Naive thymus-derived CD8-positive, alpha-beta T cell (primary cell): Measurements from ENCODE around the gene NSF. TPM values are rescaled to one million over a fixed set of nuclear protein-coding genes. Genes with fewer than 3 reads are reported as not detected.
A peak's percentile ranks its signal among the peaks of the same experiment; 100 is the strongest.

Source experiments
- ATAC-seq, 2 donors: fragments of 150-1000 bp; cut with Tn5 transposase in 1 of 2; sonication (Bioruptor Pico), chemical (Tn5 transposase) in 1 of 2; 1 replicate in 1 of 2; 2 replicates in 1 of 2; pipeline ENCODE4 v1.10.0; 2021; ENCODE audit warnings: mild to moderate bottlenecking in 2 of 2, moderate library complexity in 2 of 2
- POLR2A ChIA-PET: fragments of 350-600 bp; sonication (Branson Sonifier 250); formaldehyde crosslinking; loops from one replicate; lab custom pipeline; 2021; ENCODE audit warnings: antibody characterized with exemption; lab: Charles Lee
- DNase-seq, 10 donors: peaks; one replicate each; pipeline versions ENCODE4 v3.0.0 to v3.0.0-alpha.2; 2020 to 2022
- H3K27ac Mint-ChIP-seq, 10 donors: one replicate each; pipeline ENCODE4 v1.8.0; 2020 to 2022; ENCODE audit warnings: mild to moderate bottlenecking in 10 of 10, mixed read lengths in 10 of 10, moderate library complexity in 4 of 10, inconsistent platforms in 1 of 10
- H3K27me3 Mint-ChIP-seq, 5 donors: one replicate each; pipeline ENCODE4 v1.8.0; 2021 to 2022; ENCODE audit warnings: mixed read lengths in 5 of 5
- H3K36me3 Mint-ChIP-seq, 3 donors: one replicate each; pipeline ENCODE4 v1.8.0; 2020 to 2022; ENCODE audit warnings: mixed read lengths in 3 of 3, mild to moderate bottlenecking in 2 of 3, inconsistent platforms in 1 of 3
- H3K4me1 Mint-ChIP-seq, 4 donors: one replicate each; pipeline ENCODE4 v1.8.0; 2021 to 2022; ENCODE audit warnings: mixed read lengths in 4 of 4
- H3K4me3 Mint-ChIP-seq, 10 donors: one replicate each; pipeline ENCODE4 v1.8.0; 2020 to 2022; ENCODE audit warnings: mild to moderate bottlenecking in 10 of 10, mixed read lengths in 10 of 10, moderate library complexity in 6 of 10, inconsistent platforms in 1 of 10
- H3K9me3 Mint-ChIP-seq, 9 donors: one replicate each; pipeline ENCODE4 v1.8.0; 2020 to 2022; ENCODE audit warnings: mixed read lengths in 9 of 9, mild to moderate bottlenecking in 3 of 9, inconsistent platforms in 1 of 9, moderate library complexity in 1 of 9
- polyA plus RNA-seq, 3 donors: library from polyadenylated mRNA; unstranded; fragments of 300-500 nt; fragmentation: Illumina TruSeq; gene quantifications; one replicate each; pipeline ENCODE4 v1.2.3, GENCODE V29; 2021
- total RNA-seq, 8 experiments: library from RNA in 2 of 8; stranded (reverse) in 2 of 8; gene quantifications; one replicate each; pipeline ENCODE4 v1.2.3 and lab custom pipeline; 2021 to 2026

NSF gene
- total and polyA plus RNA-seq, 5 experiments from 2014 or later, result 9.1 to 45.3 (median 15.3) TPM

GRCh38 chr17:46769531-46770438 is 179.3 kb downstream of the NSF start:
- no peaks in the 10 kb centered on the region for H3K36me3 Mint-ChIP-seq
- no peak for ATAC-seq
- peaks cover 4 to 38% (median 13%) of the 10 kb centered on the region in 5 donors for H3K27me3 Mint-ChIP-seq
- H3K4me1 Mint-ChIP-seq, result peaks cover 4 to 25% (median 14%) of the 10 kb centered on the region in 4 donors
- POLR2A ChIA-PET, result no interaction called here
- H3K9me3 Mint-ChIP-seq, result no peaks in the 10 kb centered on the region
- peak in 2 of 10 donors; percentile 17 to 57 for DNase-seq
- peak overlapping the region in 9 of 10 donors; percentile 58 to 82 (median 67) for H3K4me3 Mint-ChIP-seq
- peak overlapping the region in 1 of 10 donors; percentile 34 for H3K27ac Mint-ChIP-seq

- POLR2A ChIA-PET, result interaction anchor here (0.5 kb wide), 1 partner anchor 16 kb away, joined by 3 read pairs; no protein-coding TSS in a partner anchor
- ATAC-seq (no peak), DNase-seq (peak in 2 of 10 donors; percentile 16 to 47)
- Mint-ChIP-seq H3K9me3 (no peaks in the 10 kb centered on the region), H3K4me1 (peaks cover 4 to 25% (median 14%) of the 10 kb centered on the region in 4 donors), H3K27ac (no peak overlapping the region), H3K4me3 (peak overlapping the region; percentile 58 to 76 (median 67)), H3K36me3 (no peaks in the 10 kb centered on the region), H3K27me3 (peaks cover 4 to 38% (median 13%) of the 10 kb centered on the region in 5 donors)
Measured at GRCh38 chr17:46770439-46770817, 180.0 kb downstream of the NSF start.

GRCh38 chr17:46770818-46771560 is 180.5 kb downstream of the NSF start:
- Mint-ChIP-seq H3K27me3 (peaks cover 4 to 39% (median 13%) of the 10 kb centered on the region in 5 donors), H3K27ac (no peak overlapping the region), H3K9me3 (no peaks in the 10 kb centered on the region), H3K4me1 (peaks cover 4 to 25% (median 14%) of the 10 kb centered on the region in 4 donors), H3K4me3 (peak overlapping the region; percentile 58 to 76 (median 67)), H3K36me3 (no peaks in the 10 kb centered on the region)
- POLR2A ChIA-PET, result interaction anchor here (0.5 kb wide), 1 partner anchor 15 kb away, joined by 3 read pairs; no protein-coding TSS in a partner anchor
- peak; percentile 72 to 74 for ATAC-seq
- peak in 7 of 10 donors; percentile 14 to 61 (median 30) for DNase-seq

- peak; percentile 19 to 41 for ATAC-seq
- DNase-seq, result peak in 3 of 10 donors; percentile 9 to 62 (median 12)
- no peaks in the 10 kb centered on the region for H3K36me3 Mint-ChIP-seq
- no peaks in the 10 kb centered on the region for H3K9me3 Mint-ChIP-seq
- POLR2A ChIA-PET, result no interaction called here
- H3K27ac Mint-ChIP-seq, result peak overlapping the region in 3 of 10 donors; percentile 39 to 75 (median 57)
- peaks cover 5 to 46% (median 17%) of the 10 kb centered on the region in 5 donors for H3K27me3 Mint-ChIP-seq
- H3K4me1 Mint-ChIP-seq, result peaks cover 4 to 25% (median 14%) of the 10 kb centered on the region in 4 donors
- H3K4me3 Mint-ChIP-seq, result peak overlapping the region; percentile 69 to 87 (median 80)
Measured at GRCh38 chr17:46771561-46772474, 181.3 kb downstream of the NSF start.

GRCh38 chr17:46772475-46773220 is 182.2 kb downstream of the NSF start:
- POLR2A ChIA-PET, result no interaction called here

GRCh38 chr17:46773221-46773605 is 182.7 kb downstream of the NSF start:
- peak overlapping the region in 7 of 10 donors; percentile 69 to 79 (median 75) for H3K4me3 Mint-ChIP-seq
- no peaks in the 10 kb centered on the region for H3K36me3 Mint-ChIP-seq
- H3K9me3 Mint-ChIP-seq, result no peaks in the 10 kb centered on the region
- peaks cover 7 to 52% (median 24%) of the 10 kb centered on the region in 5 donors for H3K27me3 Mint-ChIP-seq
- ATAC-seq (peak in 1 of 2 donors; percentile 18), DNase-seq (peak in 1 of 10 donors; percentile 44)
- peaks cover 4 to 25% (median 14%) of the 10 kb centered on the region in 4 donors for H3K4me1 Mint-ChIP-seq
- no peak overlapping the region for H3K27ac Mint-ChIP-seq
- POLR2A ChIA-PET, result no interaction called here

More at GRCh38 chr17:46772475-46773220, 182.2 kb downstream of the NSF start:
- DNase-seq (no peak), ATAC-seq (no peak)
- H3K4me1 Mint-ChIP-seq, result peaks cover 4 to 25% (median 14%) of the 10 kb centered on the region in 4 donors
- H3K4me3 Mint-ChIP-seq, result peak overlapping the region; percentile 69 to 87 (median 80)
- H3K27me3 Mint-ChIP-seq, result peaks cover 7 to 48% (median 22%) of the 10 kb centered on the region in 5 donors
- H3K36me3 Mint-ChIP-seq, result no peaks in the 10 kb centered on the region
- peak overlapping the region in 3 of 10 donors; percentile 39 to 75 (median 57) for H3K27ac Mint-ChIP-seq
- H3K9me3 Mint-ChIP-seq, result no peaks in the 10 kb centered on the region

GRCh38 chr17:46773676-46774075 is 183.2 kb downstream of the NSF start:
- Mint-ChIP-seq H3K27ac (no peak overlapping the region), H3K36me3 (no peaks in the 10 kb centered on the region), H3K4me1 (peaks cover 4 to 25% (median 14%) of the 10 kb centered on the region in 4 donors), H3K27me3 (peaks cover 7 to 55% (median 26%) of the 10 kb centered on the region in 5 donors), H3K4me3 (peak overlapping the region in 1 of 10 donors; percentile 1), H3K9me3 (no peaks in the 10 kb centered on the region)
- DNase-seq (peak in 1 of 10 donors; percentile 51), ATAC-seq (no peak)
- POLR2A ChIA-PET, result no interaction called here

GRCh38 chr17:46774108-46774737 is 183.8 kb downstream of the NSF start:
- no peaks in the 10 kb centered on the region for H3K9me3 Mint-ChIP-seq
- ATAC-seq (no peak), DNase-seq (no peak)
- no peak overlapping the region for H3K27ac Mint-ChIP-seq
- H3K27me3 Mint-ChIP-seq, result peaks cover 7 to 56% (median 28%) of the 10 kb centered on the region in 5 donors
- H3K4me1 Mint-ChIP-seq, result peaks cover 4 to 25% (median 13%) of the 10 kb centered on the region in 4 donors
- POLR2A ChIA-PET, result no interaction called here
- H3K4me3 Mint-ChIP-seq, result peak overlapping the region in 3 of 10 donors; percentile 11 to 39 (median 14)
- no peaks in the 10 kb centered on the region for H3K36me3 Mint-ChIP-seq

GRCh38 chr17:46776298-46777005 is 186.0 kb downstream of the NSF start:
- ATAC-seq, result no peak
- H3K36me3 Mint-ChIP-seq, result no peaks in the 10 kb centered on the region
- H3K27me3 Mint-ChIP-seq, result peaks cover 7 to 43% (median 26%) of the 10 kb centered on the region in 5 donors
- H3K4me3 Mint-ChIP-seq, result no peak overlapping the region
- POLR2A ChIA-PET, result no interaction called here
- H3K27ac Mint-ChIP-seq, result no peak overlapping the region
- peaks cover 0 to 14% (median 6%) of the 10 kb centered on the region in 4 donors for H3K4me1 Mint-ChIP-seq
- no peaks in the 10 kb centered on the region for H3K9me3 Mint-ChIP-seq
- no peak for DNase-seq
